22Rv1 (cell line): ENCODE data around the gene GCSH.

ENCODE experiments used
- CTCF ChIP-seq: fragments of 450-650 bp; IDR thresholded peaks from 2 replicates; pipeline ENCODE4 v1.5.1; 2017; ENCODE audit warnings: mild to moderate bottlenecking
- ZFX ChIP-seq: fragments of 450-650 bp; IDR thresholded peaks from 2 replicates; pipeline ENCODE4 v1.6.1; 2017; ENCODE audit warnings: antibody characterized with exemption, borderline replicate concordance

- TF ChIP-seq CTCF (no peak), ZFX (no peak)
These were observed 29.5 kb downstream of the GCSH start for GRCh38 chr16:81066681-81067080.
